H1 (cell line): ENCODE results near the gene LONRF2. TPM values are rescaled to one million over a fixed set of nuclear protein-coding genes. Genes with fewer than 3 reads are reported as not detected.

Source experiments
- CTCF ChIA-PET: fragments of 300-600 bp; sonication (Branson Sonifier 250); formaldehyde crosslinking; loops from one replicate; lab custom pipeline; 2021; ENCODE audit not compliant: partially characterized antibody; lab: Charles Lee
- POLR2A ChIA-PET: fragments of 300-600 bp; sonication (Branson Sonifier 250); formaldehyde crosslinking; loops from one replicate; lab custom pipeline; 2021; ENCODE audit warnings: inconsistent platforms; ENCODE audit not compliant: partially characterized antibody; lab: Charles Lee
- DNase-seq, 2 experiments: peaks; one replicate each; pipeline versions ENCODE4 v3.0.0 to v3.0.0-alpha.2; 2010 to 2022; ENCODE audit warnings: low spot score in 2 of 2, low read depth in 1 of 2, mixed read lengths in 1 of 2
- FAIRE-seq: peaks from 2 replicates; lab custom pipeline; 2011; peaks lifted over from hg19 to GRCh38; lab: Jason Lieb, UNC
- H2AFZ ChIP-seq: 2 replicates; pipeline ENCODE4 v1.8.1; 2012; ENCODE audit warnings: low read length, inconsistent platforms
- H2AK5ac ChIP-seq: 2 replicates; pipeline ENCODE4 v1.6.1; 2013; ENCODE audit warnings: low read depth, low read length
- H2BK120ac ChIP-seq: replicated peaks from 2 replicates; pipeline ENCODE3; 2013; ENCODE audit warnings: low read depth, low read length, inconsistent platforms
- H2BK12ac ChIP-seq: 2 replicates; pipeline ENCODE4 v1.6.1; 2013; ENCODE audit warnings: low read depth, low read length
- H2BK15ac ChIP-seq: 2 replicates; pipeline ENCODE4 v1.6.1; 2013; ENCODE audit warnings: low read length
- H2BK20ac ChIP-seq: 2 replicates; pipeline ENCODE4 v1.6.1; 2013; ENCODE audit warnings: low read length
- H2BK5ac ChIP-seq: 2 replicates; pipeline ENCODE4 v1.6.1; 2013; ENCODE audit warnings: low read depth, low read length
- H3K14ac ChIP-seq: 2 replicates; pipeline ENCODE4 v1.6.1; 2013; ENCODE audit warnings: inconsistent platforms; ENCODE audit not compliant: insufficient read length
- H3K18ac ChIP-seq: 2 replicates; pipeline ENCODE4 v1.6.1; 2013; ENCODE audit warnings: low read length; ENCODE audit errors: extremely low read depth
- H3K23ac ChIP-seq: 2 replicates; pipeline ENCODE4 v1.6.1; 2013; ENCODE audit warnings: inconsistent platforms; ENCODE audit not compliant: insufficient read length
- H3K23me2 ChIP-seq: 2 replicates; pipeline ENCODE4 v1.6.1; 2013; ENCODE audit warnings: low read depth, low read length
- H3K27ac ChIP-seq: 2 replicates; pipeline ENCODE4 v1.6.1; 2011; ENCODE audit warnings: low read depth, low read length, inconsistent platforms
- H3K27me3 ChIP-seq, 4 experiments: replicated peaks in 1 of 4; 1 replicate in 1 of 4; 2 replicates in 3 of 4; pipeline versions ENCODE4 v1.6.1 to v1.8.1; 2011 to 2013; ENCODE audit warnings: low read length in 3 of 4, mild to moderate bottlenecking in 3 of 4, inconsistent platforms in 2 of 4, mixed read lengths in 2 of 4, moderate library complexity in 1 of 4; ENCODE audit not compliant: control insufficient read depth in 3 of 4, insufficient read depth in 3 of 4; ENCODE audit errors: extremely low read depth in 1 of 4
- H3K36me3 ChIP-seq, 4 experiments: 2 replicates each; pipeline versions ENCODE4 v1.6.1 to v1.8.1; 2011 to 2013; ENCODE audit warnings: mild to moderate bottlenecking in 4 of 4, low read length in 3 of 4, moderate library complexity in 2 of 4, control low read depth in 1 of 4, inconsistent platforms in 1 of 4; ENCODE audit not compliant: insufficient read depth in 4 of 4, control insufficient read depth in 2 of 4
- H3K4ac ChIP-seq: replicated peaks from 2 replicates; pipeline ENCODE3; 2013; ENCODE audit warnings: low read length, low read depth, mixed read lengths, inconsistent platforms; ENCODE audit not compliant: insufficient read length
- H3K4me1 ChIP-seq, 4 experiments: replicated peaks in 1 of 4; 1 replicate in 1 of 4; 2 replicates in 3 of 4; pipeline versions ENCODE4 v1.6.1 to v1.8.1; 2011 to 2013; ENCODE audit warnings: low read length in 3 of 4, inconsistent platforms in 2 of 4, mixed read lengths in 1 of 4; ENCODE audit not compliant: insufficient read depth in 4 of 4, control insufficient read depth in 3 of 4
- H3K4me2 ChIP-seq, 2 experiments: 2 replicates each; pipeline versions ENCODE4 v1.6.1 to v1.8.1; 2011 to 2013; ENCODE audit warnings: low read depth in 2 of 2, low read length in 2 of 2, control low read depth in 1 of 2, inconsistent platforms in 1 of 2, mild to moderate bottlenecking in 1 of 2; ENCODE audit not compliant: insufficient read depth in 1 of 2
- H3K4me3 ChIP-seq, 4 experiments: fragments of 200-600, 300-600 bp in 1 of 4; sonication (generic), shearing (Covaris generic), sonication (Bioruptor Twin) in 1 of 4; 2 replicates each; pipeline versions ENCODE4 v1.5.1 to v1.8.1; 2011 to 2016; ENCODE audit warnings: low read length in 4 of 4, low read depth in 3 of 4, control low read depth in 2 of 4, inconsistent platforms in 2 of 4, mild to moderate bottlenecking in 2 of 4, mixed read lengths in 1 of 4, moderate library complexity in 1 of 4; ENCODE audit not compliant: insufficient read depth in 2 of 4; ENCODE audit errors: extremely low read depth in 1 of 4
- H3K56ac ChIP-seq: replicated peaks from 2 replicates; pipeline ENCODE3; 2013; ENCODE audit warnings: low read depth, mild to moderate bottlenecking, mixed read lengths, low read length, inconsistent platforms; ENCODE audit not compliant: insufficient read length
- H3K79me1 ChIP-seq: 2 replicates; pipeline ENCODE4 v1.6.1; 2013; ENCODE audit warnings: low read depth, low read length, control low read depth
- H3K79me2 ChIP-seq, 2 experiments: 2 replicates each; pipeline versions ENCODE4 v1.6.1 to v1.8.1; 2012 to 2013; ENCODE audit warnings: low read length in 2 of 2, mild to moderate bottlenecking in 2 of 2, inconsistent platforms in 1 of 2; ENCODE audit not compliant: insufficient read depth in 2 of 2, control insufficient read depth in 1 of 2
- H3K9ac ChIP-seq, 4 experiments: replicated peaks in 1 of 4; 1 replicate in 1 of 4; 2 replicates in 3 of 4; pipeline versions ENCODE4 v1.6.1 to v1.8.1; 2011 to 2013; ENCODE audit warnings: low read depth in 3 of 4, low read length in 3 of 4, control low read depth in 2 of 4, mild to moderate bottlenecking in 2 of 4, moderate library complexity in 2 of 4, inconsistent platforms in 1 of 4; ENCODE audit errors: extremely low read depth in 1 of 4
- H3K9me3 ChIP-seq, 2 experiments: 2 replicates each; pipeline versions ENCODE4 v1.6.1 to v1.8.1; 2012 to 2013; ENCODE audit warnings: mild to moderate bottlenecking in 2 of 2, moderate library complexity in 2 of 2, control low read depth in 1 of 2, inconsistent platforms in 1 of 2, low read depth in 1 of 2, low read length in 1 of 2, mixed read lengths in 1 of 2; ENCODE audit not compliant: insufficient read depth in 2 of 2
- H4K20me1 ChIP-seq, 2 experiments: replicated peaks in 1 of 2; 2 replicates each; pipeline versions ENCODE3 to v1.8.1; 2011 to 2013; ENCODE audit warnings: inconsistent platforms in 2 of 2, low read length in 2 of 2, mild to moderate bottlenecking in 1 of 2; ENCODE audit not compliant: insufficient read depth in 2 of 2, control insufficient read depth in 1 of 2
- H4K5ac ChIP-seq: 2 replicates; pipeline ENCODE4 v1.6.1; 2013; ENCODE audit warnings: low read length, low read depth, mixed read lengths, inconsistent platforms; ENCODE audit not compliant: insufficient read length
- H4K8ac ChIP-seq: 2 replicates; pipeline ENCODE4 v1.8.0; 2013; ENCODE audit warnings: mild to moderate bottlenecking, moderate library complexity, low read length, inconsistent platforms; ENCODE audit not compliant: insufficient read depth; ENCODE audit errors: extremely low read depth
- H4K91ac ChIP-seq: replicated peaks from 2 replicates; pipeline ENCODE3; 2013; ENCODE audit warnings: low read length, mixed read lengths, inconsistent platforms; ENCODE audit not compliant: insufficient read length
- FOSL1 ChIP-seq: IDR thresholded peaks from 2 replicates; pipeline ENCODE4 v1.6.1; 2011; ENCODE audit warnings: mild to moderate bottlenecking, low read depth, low read length, moderate library complexity; ENCODE audit not compliant: insufficient read depth
- RAD21 ChIP-seq, 2 experiments: IDR thresholded peaks in 1 of 2; conservative IDR thresholded peaks in 1 of 2; 2 replicates each; pipeline ENCODE4 v1.6.1; 2011; ENCODE audit warnings: low read depth in 2 of 2, low read length in 2 of 2, improper control_type of control experiment in 1 of 2, inconsistent platforms in 1 of 2, mild to moderate bottlenecking in 1 of 2, moderate library complexity in 1 of 2
- WGBS, 2 experiments: shearing (Covaris generic) in 1 of 2; methylation state at CpG; one replicate each; pipeline versions ENCODE4 v1.1.6 to v1.1.7; 2013 to 2015; ENCODE audit warnings: low lambda C conversion rate in 2 of 2, mixed read lengths in 2 of 2, inconsistent platforms in 1 of 2, low coverage in 1 of 2, missing lambda C conversion rate in 1 of 2; ENCODE audit not compliant: insufficient replicate concordance in 2 of 2, insufficient coverage in 1 of 2, insufficient read length in 1 of 2; ENCODE audit errors: extremely low coverage in 1 of 2, missing lambda C conversion rate in 1 of 2; 5-methylcytosine and 5-hydroxymethylcytosine counted together
- polyA plus RNA-seq, 7 experiments: library from polyadenylated mRNA; depleted of rRNA in 3 of 7; stranded (reverse) in 5 of 7; unstranded in 2 of 7; fragments of >200 nt in 5 of 7; fragments of 200-250 nt in 2 of 7; gene quantifications; 1 replicate in 5 of 7; 2 replicates in 1 of 7; 4 replicates in 1 of 7; pipeline versions ENCODE4 v1.2.1 to v1.2.3, GENCODE V29; 2011 to 2013; ENCODE audit warnings: missing spikeins in 2 of 7, mixed read lengths in 2 of 7
- total RNA-seq: library from RNA; stranded (reverse); fragmentation: NEBNext Ultra II Directional; extraction: Animal tissue kit (Norgen Biotek cat#: 25700); gene quantifications from 2 replicates; pipeline ENCODE4 v1.2.1, GENCODE V29; 2021

Gene LONRF2
- total and polyA plus RNA-seq, 2 of the 8 experiments (the other 6 are each of a cell fraction or from before 2014, with no cell fraction given) = 0.24 to 0.74 TPM

DNA sequence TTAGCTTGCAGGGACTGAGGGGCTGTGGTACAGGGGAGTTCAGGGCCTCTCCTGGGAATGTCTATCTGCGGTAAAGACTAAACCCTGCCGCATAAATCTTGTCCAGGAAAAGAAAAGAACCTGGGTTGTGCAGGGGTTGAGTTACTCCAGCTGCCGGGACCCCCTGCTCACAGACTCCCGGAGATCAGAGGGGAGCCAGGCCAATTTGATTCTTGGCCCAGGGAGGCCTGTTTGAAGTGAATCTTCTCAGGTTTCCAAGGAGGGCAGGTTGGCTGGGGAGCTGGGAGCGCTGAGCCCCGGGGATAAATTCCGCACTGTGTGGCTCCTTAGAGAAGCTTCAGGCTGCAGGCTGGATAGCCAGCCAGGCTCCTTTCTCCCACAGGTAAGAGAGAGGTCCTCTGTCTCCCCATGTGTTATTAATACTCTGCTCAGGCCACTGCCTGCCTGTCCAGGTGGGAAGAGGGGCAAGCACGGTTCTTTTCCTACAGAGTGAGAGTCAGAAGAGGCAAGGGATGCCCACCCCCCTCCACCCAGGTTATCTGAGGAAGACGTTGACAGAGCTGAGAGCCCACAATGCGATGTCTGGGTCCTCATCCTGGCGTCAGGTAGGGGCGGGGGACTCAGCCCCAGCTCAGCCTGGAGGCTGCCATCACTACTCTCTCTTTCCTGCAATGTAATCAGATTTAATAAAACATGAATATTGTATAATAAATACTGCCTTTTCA lies 82.7 kb downstream of the LONRF2 start:
- Histone ChIP-seq H3K4ac (no peak overlapping the region), H4K91ac (no peak overlapping the region), H3K4me1 (peaks cover 0 to 11% (median 5%) of the 10 kb centered on the region in 4 experiments; a peak in 5 of 7 replicates), H3K23ac (no peak overlapping the region), H2BK5ac (no peak overlapping the region), H2BK12ac (no peak overlapping the region)
- no peak for FAIRE-seq
- DNase-seq = no peak
- 0 out of 4 replicates have a peak, but pooled peaks of 1 of the 2 experiments have one; percentile 1 for TF ChIP-seq RAD21 (IDR thresholded peaks at IDR 0.05 in 1 of 2, conservative IDR thresholded peaks at IDR 0.05 in 1 of 2; ENCODE audit: low read depth in 2 of 2, low read length in 2 of 2)
- TF ChIP-seq FOSL1 = no peak
- TF ChIP-seq, all 59 proteins: peak for 1
- peaks cover 0 to 2% (median under 1%) of the 10 kb centered on the region in 4 experiments; a peak in 2 of 7 replicates for H3K27me3 ChIP-seq
- H2AFZ ChIP-seq = no peak overlapping the region
- H2BK15ac ChIP-seq = no peak overlapping the region
- ChIA-PET POLR2A (no interaction called here), CTCF (interaction anchor here (0.7 to 4.2 kb wide), 8 partner anchors 22 to 679 kb away, joined by 3 to 35 read pairs (median 4); no protein-coding TSS in a partner anchor)
- H3K56ac ChIP-seq = no peak overlapping the region
- H2AK5ac ChIP-seq = no peak overlapping the region
- no peak overlapping the region for H3K27ac ChIP-seq
- no peak overlapping the region for H4K8ac ChIP-seq
- H2BK20ac ChIP-seq = no peak overlapping the region
- no peak overlapping the region for H3K4me3 ChIP-seq
- H3K79me2 ChIP-seq = no peaks in the 10 kb centered on the region
- H3K4me2 ChIP-seq = peak overlapping the region in 1 of 2 experiments; percentile 21; a peak in 1 of 4 replicates
- H4K5ac ChIP-seq = no peak overlapping the region
- no peaks in the 10 kb centered on the region for H3K9me3 ChIP-seq
- no peaks in the 10 kb centered on the region for H4K20me1 ChIP-seq
- H3K23me2 ChIP-seq = no peaks in the 10 kb centered on the region
- H3K14ac ChIP-seq = no peak overlapping the region
- WGBS, 2 experiments = 61% methylated on average over 12 of the region's 12 CpGs; no CpG with 5 or more reads in 1 of the 2 experiments
- no peak overlapping the region for H2BK120ac ChIP-seq
- no peak overlapping the region for H3K9ac ChIP-seq
- no peak overlapping the region for H3K18ac ChIP-seq
- no peaks in the 10 kb centered on the region for H3K36me3 ChIP-seq
- H3K79me1 ChIP-seq = no peaks in the 10 kb centered on the region
